ENCODE results near the gene RASAL3. TPM values are rescaled to one million over a fixed set of nuclear protein-coding genes. Genes with fewer than 3 reads are reported as not detected.
A peak's percentile ranks its signal among the peaks of the same experiment; 100 is the strongest.

RASAL3 gene
- total RNA-seq, 1 experiment from 2014 or later: 1.9 TPM

DNA sequence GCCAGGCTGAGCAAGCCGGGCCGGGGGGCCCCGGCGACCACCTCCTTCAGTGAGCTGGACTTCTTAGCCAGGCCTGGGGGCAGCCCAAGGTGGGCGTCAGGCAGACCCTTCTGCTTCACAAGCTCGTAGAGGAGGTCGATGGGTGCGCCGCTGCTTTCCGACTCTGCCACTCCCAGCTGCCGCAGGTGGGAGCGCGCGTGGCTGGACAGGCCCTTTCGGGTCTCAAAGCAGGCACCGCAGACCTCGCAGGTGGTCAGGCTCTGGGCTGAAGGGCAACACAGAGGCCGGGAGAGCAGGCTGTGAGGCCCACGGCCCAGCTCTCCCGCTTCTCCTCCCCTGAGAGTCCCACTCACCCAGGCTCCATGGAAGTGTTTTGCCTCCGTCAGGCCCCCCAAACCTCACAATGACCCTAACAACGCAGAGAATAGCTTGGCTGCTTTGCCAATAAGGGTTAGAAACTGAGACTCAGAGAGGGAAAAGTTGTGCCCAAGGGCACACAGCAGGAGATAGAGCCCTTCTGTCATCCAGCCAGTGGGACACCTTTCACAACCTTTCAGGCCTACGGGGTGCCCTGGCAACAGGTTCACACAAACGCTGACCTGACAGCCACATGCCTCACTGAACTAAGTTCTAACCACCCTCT is 34.4 kb downstream of the RASAL3 start:
- Histone ChIP-seq H3T11ph (ENCODE audit: low read length) (no peak overlapping the region), H2BK20ac (ENCODE audit: low read depth, low read length, poor library complexity, severe bottlenecking) (no peak overlapping the region), H2BK5ac (ENCODE audit: insufficient read length, low read length) (no peak overlapping the region), H2BK120ac (ENCODE audit: low read depth, low read length, poor library complexity, severe bottlenecking) (no peak overlapping the region), H3K27ac (ENCODE audit: insufficient read length, low read depth, low read length) (no peak overlapping the region), H2AK5ac (ENCODE audit: insufficient read length, low read length) (no peak overlapping the region), H3K14ac (ENCODE audit: insufficient read depth, low read length) (no peak overlapping the region), H3K23me2 (ENCODE audit: insufficient read length, low read depth, low read length, poor library complexity, severe bottlenecking) (peaks cover 15% of the 10 kb centered on the region), H3K4me1 (ENCODE audit: insufficient read depth, low read length) (no peaks in the 10 kb centered on the region; the same call in 1 of the 2 replicates), H3K23ac (ENCODE audit: insufficient read length, low read depth, low read length) (no peak overlapping the region), H2BK15ac (ENCODE audit: low read depth, low read length) (no peak overlapping the region), H3K56ac (ENCODE audit: insufficient read length, low read depth, low read length) (no peak overlapping the region), H3K79me2 (ENCODE audit: insufficient read depth, low read length) (peaks cover 4% of the 10 kb centered on the region; the same call in 1 of the 2 replicates), H2AFZ (ENCODE audit: low read length) (no peak overlapping the region), H4K5ac (ENCODE audit: insufficient read length, low read depth, low read length) (no peak overlapping the region), H3K18ac (ENCODE audit: insufficient read length, low read depth, low read length) (no peak overlapping the region), H4K20me1 (ENCODE audit: control insufficient read depth, insufficient read depth, insufficient read length) (no peaks in the 10 kb centered on the region), H3K4ac (ENCODE audit: low read depth, low read length) (no peak overlapping the region), H3K27me3 (ENCODE audit: insufficient read depth, low read length) (no peaks in the 10 kb centered on the region), H3K9ac (ENCODE audit: extremely low read depth, insufficient read length, low read length) (no peak overlapping the region), H4K8ac (replicated peaks; ENCODE audit: insufficient read length, low read depth, low read length) (no peak overlapping the region), H3K4me2 (ENCODE audit: insufficient read depth, insufficient read length, low read length) (no peak overlapping the region), H4K91ac (ENCODE audit: insufficient read length, low read depth, low read length) (no peak overlapping the region), H3K79me1 (ENCODE audit: insufficient read depth, low read depth, low read length, poor library complexity, severe bottlenecking) (peaks cover 6% of the 10 kb centered on the region), H3K9me3 (ENCODE audit: control insufficient read depth, low read depth, low read length) (no peaks in the 10 kb centered on the region), H2BK12ac (ENCODE audit: insufficient read length, low read depth, low read length) (no peak overlapping the region)
- Mint-ChIP-seq H3K36me3 (ENCODE audit: insufficient read depth in 1 of 3, low read depth in 3 of 3) (peaks cover 22 to 28% (median 24%) of the 10 kb centered on the region in 3 experiments), H3K4me1 (peaks cover 20 to 22% of the 10 kb centered on the region in 2 experiments), H3K9me3 (no peaks in the 10 kb centered on the region; a peak in 1 of 5 replicates), H3K4me3 (peak overlapping the region; percentile 70 to 98; a peak in 1 of 5 replicates), H3K27ac (peak overlapping the region in 1 of 3 experiments; percentile 42; a peak in 1 of 7 replicates), H3K27me3 (ENCODE audit: low read depth) (no peaks in the 10 kb centered on the region)
- no CpG with 5 or more reads among the region's 24 CpGs for WGBS (ENCODE audit: extremely low coverage, insufficient read length, low lambda C conversion rate)
- TF ChIP-seq CTCF (conservative IDR thresholded peaks at IDR 0.05): no peak
- DNase-seq: no peak
